Measurements from ENCODE around the gene RPS27. TPM values are rescaled to one million over a fixed set of nuclear protein-coding genes. Genes with fewer than 3 reads are reported as not detected.

RPS27 gene
- total and polyA plus RNA-seq, 2 of the 13 experiments (the other 11 are each of a cell fraction or from before 2014, with no cell fraction given): 3,737 to 9,964 TPM

DNA sequence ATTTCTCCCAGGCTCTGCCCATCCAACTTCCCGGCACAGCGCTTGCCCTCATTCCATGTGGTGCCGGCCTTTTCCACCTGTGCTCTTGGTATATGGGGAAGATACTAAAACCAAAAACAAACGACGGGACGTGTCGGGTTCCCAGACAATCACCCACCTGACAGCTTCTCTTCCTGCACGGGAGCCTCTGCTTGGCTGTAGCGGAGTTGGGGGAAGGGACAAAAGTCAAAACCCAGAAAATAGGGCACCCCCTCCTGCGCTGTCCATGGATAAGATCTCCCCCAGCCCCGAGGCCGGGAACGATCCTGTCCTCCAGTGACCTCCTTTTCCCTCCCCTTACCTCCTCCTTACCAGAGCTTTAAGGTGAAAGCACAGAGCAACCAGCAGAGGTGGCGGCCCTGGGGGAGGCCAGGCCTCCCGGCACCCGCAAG, 13.7 kb upstream of the RPS27 start (continued):
- TF ChIP-seq ZNF264 (CRISPR knock-in tag; IDR thresholded peaks at IDR 0.05) (peak; percentile 44; the same call in 1 of the 2 replicates), ZBTB7A (CRISPR knock-in tag; IDR thresholded peaks at IDR 0.05) (peak; percentile 69; the same call in 1 of the 2 replicates), CREM (IDR thresholded peaks at IDR 0.05) (no peak), CREM (CRISPR knock-in tag; IDR thresholded peaks at IDR 0.05) (no peak), PTBP1 (IDR thresholded peaks at IDR 0.05; ENCODE audit: low read depth, low read length, poor library complexity, severe bottlenecking) (no peak), ZNF549 (CRISPR knock-in tag; IDR thresholded peaks at IDR 0.05) (0 out of 2 replicates have a peak, but pooled peaks have one; percentile 33), HNRNPLL (IDR thresholded peaks at IDR 0.05; ENCODE audit: low read depth, low read length, poor library complexity, severe bottlenecking) (no peak), SP4 (CRISPR knock-in tag; IDR thresholded peaks at IDR 0.05) (no peak), ZFP90 (CRISPR knock-in tag; IDR thresholded peaks at IDR 0.05; ENCODE audit: borderline replicate concordance) (peak; percentile 77; the same call in 1 of the 2 replicates), PRPF4 (IDR thresholded peaks at IDR 0.05; ENCODE audit: low read depth, low read length, poor library complexity, severe bottlenecking) (no peak), MEF2D (CRISPR knock-in tag; IDR thresholded peaks at IDR 0.05) (no peak), ZNF761 (CRISPR knock-in tag; conservative IDR thresholded peaks at IDR 0.05) (no peak)
- TF ChIP-seq, protein P1, sequence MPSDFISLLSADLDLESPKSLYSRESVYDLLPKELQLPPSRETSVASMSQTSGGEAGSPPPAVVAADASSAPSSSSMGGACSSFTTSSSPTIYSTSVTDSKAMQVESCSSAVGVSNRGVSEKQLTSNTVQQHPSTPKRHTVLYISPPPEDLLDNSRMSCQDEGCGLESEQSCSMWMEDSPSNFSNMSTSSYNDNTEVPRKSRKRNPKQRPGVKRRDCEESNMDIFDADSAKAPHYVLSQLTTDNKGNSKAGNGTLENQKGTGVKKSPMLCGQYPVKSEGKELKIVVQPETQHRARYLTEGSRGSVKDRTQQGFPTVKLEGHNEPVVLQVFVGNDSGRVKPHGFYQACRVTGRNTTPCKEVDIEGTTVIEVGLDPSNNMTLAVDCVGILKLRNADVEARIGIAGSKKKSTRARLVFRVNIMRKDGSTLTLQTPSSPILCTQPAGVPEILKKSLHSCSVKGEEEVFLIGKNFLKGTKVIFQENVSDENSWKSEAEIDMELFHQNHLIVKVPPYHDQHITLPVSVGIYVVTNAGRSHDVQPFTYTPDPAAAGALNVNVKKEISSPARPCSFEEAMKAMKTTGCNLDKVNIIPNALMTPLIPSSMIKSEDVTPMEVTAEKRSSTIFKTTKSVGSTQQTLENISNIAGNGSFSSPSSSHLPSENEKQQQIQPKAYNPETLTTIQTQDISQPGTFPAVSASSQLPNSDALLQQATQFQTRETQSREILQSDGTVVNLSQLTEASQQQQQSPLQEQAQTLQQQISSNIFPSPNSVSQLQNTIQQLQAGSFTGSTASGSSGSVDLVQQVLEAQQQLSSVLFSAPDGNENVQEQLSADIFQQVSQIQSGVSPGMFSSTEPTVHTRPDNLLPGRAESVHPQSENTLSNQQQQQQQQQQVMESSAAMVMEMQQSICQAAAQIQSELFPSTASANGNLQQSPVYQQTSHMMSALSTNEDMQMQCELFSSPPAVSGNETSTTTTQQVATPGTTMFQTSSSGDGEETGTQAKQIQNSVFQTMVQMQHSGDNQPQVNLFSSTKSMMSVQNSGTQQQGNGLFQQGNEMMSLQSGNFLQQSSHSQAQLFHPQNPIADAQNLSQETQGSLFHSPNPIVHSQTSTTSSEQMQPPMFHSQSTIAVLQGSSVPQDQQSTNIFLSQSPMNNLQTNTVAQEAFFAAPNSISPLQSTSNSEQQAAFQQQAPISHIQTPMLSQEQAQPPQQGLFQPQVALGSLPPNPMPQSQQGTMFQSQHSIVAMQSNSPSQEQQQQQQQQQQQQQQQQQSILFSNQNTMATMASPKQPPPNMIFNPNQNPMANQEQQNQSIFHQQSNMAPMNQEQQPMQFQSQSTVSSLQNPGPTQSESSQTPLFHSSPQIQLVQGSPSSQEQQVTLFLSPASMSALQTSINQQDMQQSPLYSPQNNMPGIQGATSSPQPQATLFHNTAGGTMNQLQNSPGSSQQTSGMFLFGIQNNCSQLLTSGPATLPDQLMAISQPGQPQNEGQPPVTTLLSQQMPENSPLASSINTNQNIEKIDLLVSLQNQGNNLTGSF (CRISPR knock-in tag; IDR thresholded peaks at IDR 0.05): peak; percentile 17; the same call in 1 of the 2 replicates
- TF ChIP-seq, protein P2, sequence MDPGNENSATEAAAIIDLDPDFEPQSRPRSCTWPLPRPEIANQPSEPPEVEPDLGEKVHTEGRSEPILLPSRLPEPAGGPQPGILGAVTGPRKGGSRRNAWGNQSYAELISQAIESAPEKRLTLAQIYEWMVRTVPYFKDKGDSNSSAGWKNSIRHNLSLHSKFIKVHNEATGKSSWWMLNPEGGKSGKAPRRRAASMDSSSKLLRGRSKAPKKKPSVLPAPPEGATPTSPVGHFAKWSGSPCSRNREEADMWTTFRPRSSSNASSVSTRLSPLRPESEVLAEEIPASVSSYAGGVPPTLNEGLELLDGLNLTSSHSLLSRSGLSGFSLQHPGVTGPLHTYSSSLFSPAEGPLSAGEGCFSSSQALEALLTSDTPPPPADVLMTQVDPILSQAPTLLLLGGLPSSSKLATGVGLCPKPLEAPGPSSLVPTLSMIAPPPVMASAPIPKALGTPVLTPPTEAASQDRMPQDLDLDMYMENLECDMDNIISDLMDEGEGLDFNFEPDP (CRISPR knock-in tag; conservative IDR thresholded peaks at IDR 0.05): no peak
- TF ChIP-seq, protein P3, sequence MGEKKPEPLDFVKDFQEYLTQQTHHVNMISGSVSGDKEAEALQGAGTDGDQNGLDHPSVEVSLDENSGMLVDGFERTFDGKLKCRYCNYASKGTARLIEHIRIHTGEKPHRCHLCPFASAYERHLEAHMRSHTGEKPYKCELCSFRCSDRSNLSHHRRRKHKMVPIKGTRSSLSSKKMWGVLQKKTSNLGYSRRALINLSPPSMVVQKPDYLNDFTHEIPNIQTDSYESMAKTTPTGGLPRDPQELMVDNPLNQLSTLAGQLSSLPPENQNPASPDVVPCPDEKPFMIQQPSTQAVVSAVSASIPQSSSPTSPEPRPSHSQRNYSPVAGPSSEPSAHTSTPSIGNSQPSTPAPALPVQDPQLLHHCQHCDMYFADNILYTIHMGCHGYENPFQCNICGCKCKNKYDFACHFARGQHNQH (CRISPR knock-in tag; IDR thresholded peaks at IDR 0.05): no peak
- TF ChIP-seq, protein P4, sequence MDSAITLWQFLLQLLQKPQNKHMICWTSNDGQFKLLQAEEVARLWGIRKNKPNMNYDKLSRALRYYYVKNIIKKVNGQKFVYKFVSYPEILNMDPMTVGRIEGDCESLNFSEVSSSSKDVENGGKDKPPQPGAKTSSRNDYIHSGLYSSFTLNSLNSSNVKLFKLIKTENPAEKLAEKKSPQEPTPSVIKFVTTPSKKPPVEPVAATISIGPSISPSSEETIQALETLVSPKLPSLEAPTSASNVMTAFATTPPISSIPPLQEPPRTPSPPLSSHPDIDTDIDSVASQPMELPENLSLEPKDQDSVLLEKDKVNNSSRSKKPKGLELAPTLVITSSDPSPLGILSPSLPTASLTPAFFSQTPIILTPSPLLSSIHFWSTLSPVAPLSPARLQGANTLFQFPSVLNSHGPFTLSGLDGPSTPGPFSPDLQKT (CRISPR knock-in tag; IDR thresholded peaks at IDR 0.05; ENCODE audit: borderline replicate concordance): no peak
- TF ChIP-seq, protein P5, sequence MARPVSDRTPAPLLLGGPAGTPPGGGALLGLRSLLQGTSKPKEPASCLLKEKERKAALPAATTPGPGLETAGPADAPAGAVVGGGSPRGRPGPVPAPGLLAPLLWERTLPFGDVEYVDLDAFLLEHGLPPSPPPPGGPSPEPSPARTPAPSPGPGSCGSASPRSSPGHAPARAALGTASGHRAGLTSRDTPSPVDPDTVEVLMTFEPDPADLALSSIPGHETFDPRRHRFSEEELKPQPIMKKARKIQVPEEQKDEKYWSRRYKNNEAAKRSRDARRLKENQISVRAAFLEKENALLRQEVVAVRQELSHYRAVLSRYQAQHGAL (CRISPR knock-in tag; IDR thresholded peaks at IDR 0.05; ENCODE audit: not compliant biosample characterization): no peak
- TF ChIP-seq, protein P6, sequence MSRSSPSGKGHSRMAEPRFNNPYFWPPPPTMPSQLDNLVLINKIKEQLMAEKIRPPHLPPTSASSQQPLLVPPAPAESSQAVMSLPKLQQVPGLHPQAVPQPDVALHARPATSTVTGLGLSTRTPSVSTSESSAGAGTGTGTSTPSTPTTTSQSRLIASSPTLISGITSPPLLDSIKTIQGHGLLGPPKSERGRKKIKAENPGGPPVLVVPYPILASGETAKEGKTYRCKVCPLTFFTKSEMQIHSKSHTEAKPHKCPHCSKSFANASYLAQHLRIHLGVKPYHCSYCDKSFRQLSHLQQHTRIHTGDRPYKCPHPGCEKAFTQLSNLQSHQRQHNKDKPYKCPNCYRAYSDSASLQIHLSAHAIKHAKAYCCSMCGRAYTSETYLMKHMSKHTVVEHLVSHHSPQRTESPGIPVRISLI (CRISPR knock-in tag; IDR thresholded peaks at IDR 0.05; ENCODE audit: borderline replicate concordance): no peak
